CD14-positive monocyte (primary cell): ENCODE results near the gene SLCO2A1. TPM values are rescaled to one million over a fixed set of nuclear protein-coding genes. Genes with fewer than 3 reads are reported as not detected.

Experiments
- DNase-seq, 3 donors: peaks; one replicate each; pipeline ENCODE4 v3.0.0-alpha.2; 2011 to 2022
- H2AFZ ChIP-seq: 2 replicates; pipeline ENCODE4 v1.6.0; 2012; ENCODE audit warnings: mild to moderate bottlenecking, low read depth, low read length, inconsistent platforms; ENCODE audit not compliant: insufficient read depth, poor library complexity, severe bottlenecking
- H3K27ac ChIP-seq, 2 donors: 1 replicate in 1 of 2; 2 replicates in 1 of 2; pipeline ENCODE4 v1.5.1; 2012 to 2013; ENCODE audit warnings: low read length in 2 of 2, control low read depth in 1 of 2, inconsistent platforms in 1 of 2, low read depth in 1 of 2, mild to moderate bottlenecking in 1 of 2
- H3K27me3 ChIP-seq, 2 donors: one replicate each; pipeline versions ENCODE4 v1.6.0 to v1.6.1; 2011 to 2013; ENCODE audit warnings: low read length in 2 of 2; ENCODE audit not compliant: control insufficient read depth in 2 of 2, insufficient read depth in 2 of 2
- H3K36me3 ChIP-seq, 2 donors: replicated peaks in 1 of 2; 1 replicate in 1 of 2; 2 replicates in 1 of 2; pipeline versions ENCODE4 v1.5.1 to v1.6.1; 2012 to 2013; ENCODE audit warnings: low read length in 2 of 2, control low read depth in 1 of 2, inconsistent platforms in 1 of 2, mild to moderate bottlenecking in 1 of 2; ENCODE audit not compliant: insufficient read depth in 2 of 2, control insufficient read depth in 1 of 2
- H3K4me1 ChIP-seq, 2 donors: 1 replicate in 1 of 2; 2 replicates in 1 of 2; pipeline versions ENCODE4 v1.5.1 to v1.6.1; 2012 to 2013; ENCODE audit warnings: low read length in 2 of 2, control low read depth in 1 of 2, inconsistent platforms in 1 of 2, mild to moderate bottlenecking in 1 of 2, moderate library complexity in 1 of 2; ENCODE audit not compliant: insufficient read depth in 2 of 2, control insufficient read depth in 1 of 2
- H3K4me2 ChIP-seq: replicated peaks from 2 replicates; pipeline ENCODE3; 2012; ENCODE audit warnings: low read length, moderate library complexity, mild to moderate bottlenecking; ENCODE audit not compliant: poor library complexity, severe bottlenecking; ENCODE audit errors: extremely low read depth
- H3K4me3 ChIP-seq, 3 experiments: fragments of 200-600 bp in 1 of 3; sonication (generic) in 1 of 3; replicated peaks in 1 of 3; 1 replicate in 2 of 3; 2 replicates in 1 of 3; pipeline ENCODE4 v1.5.1; 2011 to 2013; ENCODE audit warnings: low read length in 3 of 3, mild to moderate bottlenecking in 3 of 3, control low read depth in 2 of 3, low read depth in 2 of 3, inconsistent platforms in 1 of 3, moderate library complexity in 1 of 3
- H3K79me2 ChIP-seq: 2 replicates; pipeline ENCODE4 v1.6.0; 2012; ENCODE audit warnings: mild to moderate bottlenecking, control low read depth, inconsistent platforms, low read length, moderate library complexity; ENCODE audit not compliant: insufficient read depth
- H3K9ac ChIP-seq: 2 replicates; pipeline ENCODE4 v1.6.0; 2017; ENCODE audit warnings: low read length, mild to moderate bottlenecking; ENCODE audit not compliant: insufficient read depth, poor library complexity, severe bottlenecking
- H3K9me3 ChIP-seq, 2 donors: replicated peaks in 1 of 2; 1 replicate in 1 of 2; 2 replicates in 1 of 2; pipeline versions ENCODE4 v1.5.1 to v1.6.1; 2012 to 2013; ENCODE audit warnings: low read length in 2 of 2, control low read depth in 1 of 2; ENCODE audit not compliant: control insufficient read depth in 1 of 2, insufficient read depth in 1 of 2
- H4K20me1 ChIP-seq: 2 replicates; pipeline ENCODE4 v1.6.0; 2012; ENCODE audit warnings: mild to moderate bottlenecking, low read length, control low read depth, moderate library complexity; ENCODE audit not compliant: insufficient read depth
- H3K27ac Mint-ChIP-seq, 7 donors: one replicate each; pipeline ENCODE4 v1.8.0; 2020; ENCODE audit warnings: mild to moderate bottlenecking in 7 of 7, mixed read lengths in 7 of 7, moderate library complexity in 6 of 7, inconsistent platforms in 2 of 7
- H3K27me3 Mint-ChIP-seq, 3 donors: one replicate each; pipeline ENCODE4 v1.8.0; 2021 to 2022; ENCODE audit warnings: low read depth in 3 of 3, mild to moderate bottlenecking in 3 of 3, mixed read lengths in 3 of 3, moderate library complexity in 3 of 3, inconsistent platforms in 1 of 3
- H3K36me3 Mint-ChIP-seq, 2 donors: one replicate each; pipeline ENCODE4 v1.8.0; 2020; ENCODE audit warnings: mixed read lengths in 2 of 2, inconsistent platforms in 1 of 2, mild to moderate bottlenecking in 1 of 2
- H3K4me1 Mint-ChIP-seq: one replicate; pipeline ENCODE4 v1.8.0; 2020; ENCODE audit warnings: mild to moderate bottlenecking, mixed read lengths
- H3K4me3 Mint-ChIP-seq, 2 donors: one replicate each; pipeline ENCODE4 v1.8.0; 2020; ENCODE audit warnings: mild to moderate bottlenecking in 2 of 2, mixed read lengths in 2 of 2, moderate library complexity in 1 of 2
- H3K9me3 Mint-ChIP-seq, 7 donors: one replicate each; pipeline ENCODE4 v1.8.0; 2020 to 2022; ENCODE audit warnings: mixed read lengths in 7 of 7, mild to moderate bottlenecking in 6 of 7, moderate library complexity in 6 of 7, inconsistent platforms in 2 of 7
- WGBS: methylation state at CpG from one replicate; pipeline ENCODE4 v1.1.5; 2013; ENCODE audit warnings: missing lambda C conversion rate; ENCODE audit not compliant: insufficient coverage; 5-methylcytosine and 5-hydroxymethylcytosine counted together
- intact Hi-C, 2 donors: fragments of 100-400 bp; cut with micrococcal nuclease; formaldehyde crosslinking; loops; one replicate each; pipeline versions ENCODE4 v1.15.0 to v1.15.1; 2023
- polyA plus RNA-seq, 3 donors: library from polyadenylated mRNA; depleted of rRNA in 1 of 3; unstranded in 2 of 3; stranded (reverse) in 1 of 3; fragments of 300-500 nt in 2 of 3; fragments of >200 nt in 1 of 3; fragmentation: Illumina TruSeq in 2 of 3; gene quantifications; 1 replicate in 2 of 3; 2 replicates in 1 of 3; pipeline ENCODE4 v1.2.3, GENCODE V29; 2012 to 2021
- TF ChIP-seq, protein P1 (sequence below): fragments of 200-600 bp; IDR thresholded peaks from one replicate; pipeline ENCODE4 v1.8.0; 2022; ENCODE audit warnings: antibody characterized with exemption, mild to moderate bottlenecking

SLCO2A1 gene
- polyA plus RNA-seq, 3 donors: 0.12 TPM; not detected in 2

DNA sequence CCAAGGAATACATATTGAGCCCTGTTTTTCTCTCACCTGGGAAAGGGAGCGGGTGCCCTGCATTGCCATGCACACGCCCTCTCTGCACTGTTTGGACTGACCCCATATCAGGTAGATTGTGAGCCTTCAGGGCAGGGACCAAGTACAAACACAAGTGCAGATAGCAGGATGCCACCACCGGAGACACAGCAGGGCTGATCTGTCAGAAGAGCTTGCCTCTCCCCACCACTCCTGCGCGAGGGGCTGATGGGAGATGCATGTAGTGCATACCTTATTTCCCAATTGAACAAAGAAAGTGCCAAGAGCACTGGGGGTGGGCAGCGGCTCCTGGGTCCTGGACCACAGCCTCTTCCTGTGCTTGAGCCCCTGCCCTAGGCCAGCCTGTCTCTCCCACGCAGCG, 9.0 kb upstream of the SLCO2A1 start:
- H3K4me3 Mint-ChIP-seq: no peak overlapping the region
- Histone ChIP-seq H3K4me1 (no peaks in the 10 kb centered on the region), H3K9ac (no peak overlapping the region), H3K79me2 (no peaks in the 10 kb centered on the region), H3K4me3 (no peak overlapping the region), H3K36me3 (no peaks in the 10 kb centered on the region), H3K4me2 (no peak overlapping the region), H3K27me3 (no peaks in the 10 kb centered on the region), H3K27ac (no peak overlapping the region), H2AFZ (no peak overlapping the region), H4K20me1 (no peaks in the 10 kb centered on the region), H3K9me3 (peaks cover 12 to 25% of the 10 kb centered on the region in 2 donors)
- peaks cover 7 to 22% (median 18%) of the 10 kb centered on the region in 7 donors for H3K9me3 Mint-ChIP-seq
- 97% methylated on average over 7 of the region's 8 CpGs for WGBS
- no peaks in the 10 kb centered on the region for H3K4me1 Mint-ChIP-seq
- no peak overlapping the region for H3K27ac Mint-ChIP-seq
- DNase-seq: no peak
- no peaks in the 10 kb centered on the region for H3K36me3 Mint-ChIP-seq
- peaks cover 0 to 3% (median 2%) of the 10 kb centered on the region in 3 donors for H3K27me3 Mint-ChIP-seq
- TF ChIP-seq, protein P1, sequence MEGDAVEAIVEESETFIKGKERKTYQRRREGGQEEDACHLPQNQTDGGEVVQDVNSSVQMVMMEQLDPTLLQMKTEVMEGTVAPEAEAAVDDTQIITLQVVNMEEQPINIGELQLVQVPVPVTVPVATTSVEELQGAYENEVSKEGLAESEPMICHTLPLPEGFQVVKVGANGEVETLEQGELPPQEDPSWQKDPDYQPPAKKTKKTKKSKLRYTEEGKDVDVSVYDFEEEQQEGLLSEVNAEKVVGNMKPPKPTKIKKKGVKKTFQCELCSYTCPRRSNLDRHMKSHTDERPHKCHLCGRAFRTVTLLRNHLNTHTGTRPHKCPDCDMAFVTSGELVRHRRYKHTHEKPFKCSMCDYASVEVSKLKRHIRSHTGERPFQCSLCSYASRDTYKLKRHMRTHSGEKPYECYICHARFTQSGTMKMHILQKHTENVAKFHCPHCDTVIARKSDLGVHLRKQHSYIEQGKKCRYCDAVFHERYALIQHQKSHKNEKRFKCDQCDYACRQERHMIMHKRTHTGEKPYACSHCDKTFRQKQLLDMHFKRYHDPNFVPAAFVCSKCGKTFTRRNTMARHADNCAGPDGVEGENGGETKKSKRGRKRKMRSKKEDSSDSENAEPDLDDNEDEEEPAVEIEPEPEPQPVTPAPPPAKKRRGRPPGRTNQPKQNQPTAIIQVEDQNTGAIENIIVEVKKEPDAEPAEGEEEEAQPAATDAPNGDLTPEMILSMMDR: no peak
- intact Hi-C loops: no loop called here

DNA sequence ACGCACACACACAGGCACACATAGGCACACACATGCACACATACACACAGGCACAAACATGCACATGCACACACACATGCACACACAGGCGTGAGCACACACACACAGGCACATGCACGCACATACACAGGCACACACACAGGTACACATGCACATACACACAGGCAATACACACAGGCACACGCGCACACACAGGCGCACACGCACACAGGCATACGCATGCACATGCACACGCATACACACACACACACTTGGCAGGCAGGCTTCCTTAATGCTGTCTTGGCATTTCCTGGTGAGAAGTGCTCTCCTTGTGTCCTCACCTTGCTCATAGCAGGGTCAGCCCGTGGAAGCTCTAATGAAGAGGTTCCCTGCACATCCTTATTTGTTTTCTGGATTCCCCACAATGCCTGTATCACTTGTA, 8.4 kb upstream of the SLCO2A1 start:
- no peaks in the 10 kb centered on the region for H3K79me2 ChIP-seq
- H3K9me3 ChIP-seq: peaks cover 11 to 19% of the 10 kb centered on the region in 2 donors
- TF ChIP-seq, protein P1: no peak
- Mint-ChIP-seq H3K36me3 (no peaks in the 10 kb centered on the region), H3K27ac (no peak overlapping the region), H3K9me3 (peaks cover 7 to 20% (median 15%) of the 10 kb centered on the region in 7 donors), H3K4me3 (no peak overlapping the region), H3K4me1 (no peaks in the 10 kb centered on the region), H3K27me3 (peaks cover 2 to 3% (median 2%) of the 10 kb centered on the region in 3 donors)
- no peaks in the 10 kb centered on the region for H3K36me3 ChIP-seq
- no peak overlapping the region for H3K9ac ChIP-seq
- H2AFZ ChIP-seq: no peak overlapping the region
- H3K4me2 ChIP-seq: no peak overlapping the region
- no peaks in the 10 kb centered on the region for H4K20me1 ChIP-seq
- DNase-seq: no peak
- intact Hi-C loops: no loop called here
- H3K27me3 ChIP-seq: no peaks in the 10 kb centered on the region
- 81% methylated on average over 10 of the region's 10 CpGs for whole genome bisulfite sequencing
- H3K27ac ChIP-seq: no peak overlapping the region
- no peak overlapping the region for H3K4me3 ChIP-seq
- no peaks in the 10 kb centered on the region for H3K4me1 ChIP-seq
